Trophoblast cell (in vitro differentiated cells and primary cell): ENCODE data around the gene CATSPERE.
A peak's percentile ranks its signal among the peaks of the same experiment; 100 is the strongest.

Experiments used
- DNase-seq, 2 donors: peaks; one replicate each; pipeline ENCODE4 v3.0.0-alpha.2; 2016
- H2AFZ ChIP-seq: 2 replicates; pipeline ENCODE4 v1.6.1; 2013; ENCODE audit warnings: low read length, moderate library complexity, mild to moderate bottlenecking; ENCODE audit not compliant: insufficient read depth, poor library complexity
- H2AK5ac ChIP-seq: 2 replicates; pipeline ENCODE4 v1.6.1; 2013; ENCODE audit warnings: mild to moderate bottlenecking, low read length
- H2BK120ac ChIP-seq: 2 replicates; pipeline ENCODE4 v1.6.1; 2013; ENCODE audit warnings: low read length, mild to moderate bottlenecking, moderate library complexity; ENCODE audit not compliant: insufficient read depth, poor library complexity
- H2BK12ac ChIP-seq: 2 replicates; pipeline ENCODE4 v1.6.1; 2013; ENCODE audit warnings: mild to moderate bottlenecking, low read length, moderate library complexity
- H2BK5ac ChIP-seq: 2 replicates; pipeline ENCODE4 v1.6.1; 2013; ENCODE audit warnings: low read length, low read depth, moderate library complexity, mild to moderate bottlenecking; ENCODE audit not compliant: poor library complexity
- H3K14ac ChIP-seq: 2 replicates; pipeline ENCODE4 v1.6.1; 2013; ENCODE audit warnings: mild to moderate bottlenecking, low read length
- H3K18ac ChIP-seq: 2 replicates; pipeline ENCODE4 v1.6.1; 2013; ENCODE audit warnings: mild to moderate bottlenecking, low read length
- H3K23ac ChIP-seq: 2 replicates; pipeline ENCODE4 v1.6.1; 2013; ENCODE audit warnings: low read length
- H3K27ac ChIP-seq: 2 replicates; pipeline ENCODE4 v1.5.1; 2013; ENCODE audit warnings: low read depth, mild to moderate bottlenecking, inconsistent platforms, low read length, moderate library complexity
- H3K27me3 ChIP-seq: 2 replicates; pipeline ENCODE4 v1.6.1; 2013; ENCODE audit warnings: inconsistent platforms, mild to moderate bottlenecking, low read length, moderate library complexity; ENCODE audit not compliant: insufficient read depth
- H3K36me3 ChIP-seq, 2 experiments: 1 replicate in 1 of 2; 2 replicates in 1 of 2; pipeline ENCODE4 v1.6.1; 2013; ENCODE audit warnings: low read length in 2 of 2, mild to moderate bottlenecking in 2 of 2, moderate library complexity in 1 of 2; ENCODE audit not compliant: insufficient read depth in 2 of 2, control insufficient read depth in 1 of 2
- H3K4ac ChIP-seq: 2 replicates; pipeline ENCODE4 v1.6.1; 2013; ENCODE audit warnings: low read depth, mild to moderate bottlenecking, low read length, moderate library complexity
- H3K4me1 ChIP-seq, 2 experiments: 1 replicate in 1 of 2; 2 replicates in 1 of 2; pipeline ENCODE4 v1.6.1; 2013; ENCODE audit warnings: low read length in 2 of 2, mild to moderate bottlenecking in 2 of 2, moderate library complexity in 1 of 2; ENCODE audit not compliant: insufficient read depth in 2 of 2, control insufficient read depth in 1 of 2
- H3K4me2 ChIP-seq: 2 replicates; pipeline ENCODE4 v1.6.1; 2013; ENCODE audit warnings: inconsistent platforms, mild to moderate bottlenecking, low read length, moderate library complexity
- H3K4me3 ChIP-seq: 2 replicates; pipeline ENCODE4 v1.5.1; 2013; ENCODE audit warnings: mild to moderate bottlenecking, low read depth, low read length, inconsistent platforms
- H3K79me1 ChIP-seq: one replicate; pipeline ENCODE4 v1.6.1; 2013; ENCODE audit warnings: low read length
- H3K79me2 ChIP-seq: 2 replicates; pipeline ENCODE4 v1.6.1; 2013; ENCODE audit warnings: low read length, mild to moderate bottlenecking; ENCODE audit not compliant: control insufficient read depth, insufficient read depth, poor library complexity
- H3K9ac ChIP-seq: 2 replicates; pipeline ENCODE4 v1.6.1; 2013; ENCODE audit warnings: mild to moderate bottlenecking, low read length
- H3K9me3 ChIP-seq: 2 replicates; pipeline ENCODE4 v1.6.1; 2013; ENCODE audit warnings: low read depth, mild to moderate bottlenecking, control low read depth, inconsistent platforms, low read length; ENCODE audit not compliant: insufficient read depth
- H4K12ac ChIP-seq: 2 replicates; pipeline ENCODE4 v1.6.1; 2013; ENCODE audit warnings: low read depth, mild to moderate bottlenecking, low read length, moderate library complexity
- H4K8ac ChIP-seq: 2 replicates; pipeline ENCODE4 v1.6.1; 2013; ENCODE audit warnings: low read depth, mild to moderate bottlenecking, low read length, moderate library complexity
- H4K91ac ChIP-seq: one replicate; pipeline ENCODE4 v1.6.1; 2013; ENCODE audit warnings: low read depth, mild to moderate bottlenecking, low read length, moderate library complexity
- WGBS: extraction: QIAGEN DNeasy Blood & Tissue Kit; methylation state at CpG from one replicate; pipeline ENCODE4 v1.1.7; 2013; ENCODE audit warnings: missing lambda C conversion rate; ENCODE audit not compliant: insufficient read length, insufficient coverage; ENCODE audit errors: extremely low coverage; 5-methylcytosine and 5-hydroxymethylcytosine counted together

The CATSPERE gene

GRCh38 chr1:244429818-244430217, 31.3 kb upstream of the CATSPERE start:
- Histone ChIP-seq H3K23ac (no peak overlapping the region), H2BK120ac (no peak overlapping the region), H4K8ac (no peak overlapping the region), H3K14ac (no peak overlapping the region), H3K18ac (no peak overlapping the region), H4K12ac (no peak overlapping the region), H3K79me2 (no peaks in the 10 kb centered on the region), H3K4me1 (no peaks in the 10 kb centered on the region), H3K4ac (no peak overlapping the region), H2BK12ac (no peak overlapping the region), H4K91ac (no peak overlapping the region), H2AK5ac (no peak overlapping the region), H3K79me1 (no peaks in the 10 kb centered on the region), H2AFZ (no peak overlapping the region), H3K4me3 (no peak overlapping the region), H3K27ac (no peak overlapping the region), H2BK5ac (no peak overlapping the region), H3K9me3 (no peaks in the 10 kb centered on the region), H3K36me3 (peaks cover 5 to 8% of the 10 kb centered on the region in 2 experiments), H3K27me3 (no peaks in the 10 kb centered on the region), H3K9ac (no peak overlapping the region), H3K4me2 (no peak overlapping the region)
- WGBS = no CpG with 5 or more reads among the region's 3 CpGs
- no peak for DNase-seq

DNA sequence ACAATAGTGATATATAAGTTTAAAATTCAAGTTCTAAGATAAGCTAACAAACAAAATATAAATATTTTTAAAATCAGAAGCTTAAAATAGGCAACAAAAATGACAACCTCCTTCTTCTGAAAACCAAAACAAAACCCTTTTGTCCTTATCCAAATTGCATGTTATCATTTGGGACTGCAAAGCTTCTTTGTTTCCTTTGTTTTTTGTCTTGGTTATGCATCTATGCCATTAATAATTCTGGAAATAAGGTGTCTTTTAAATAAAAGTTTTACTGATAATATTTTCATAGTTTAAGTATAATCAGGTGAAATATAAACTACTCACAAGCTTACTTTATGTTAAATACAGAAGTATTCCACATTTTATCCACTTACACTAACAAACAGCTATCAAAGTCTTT, 29.9 kb upstream of the CATSPERE start:
- H2BK5ac ChIP-seq = no peak overlapping the region
- no peak overlapping the region for H2AFZ ChIP-seq
- H3K79me1 ChIP-seq = no peaks in the 10 kb centered on the region
- H2BK120ac ChIP-seq = no peak overlapping the region
- H2AK5ac ChIP-seq = no peak overlapping the region
- H3K79me2 ChIP-seq = no peaks in the 10 kb centered on the region
- H4K12ac ChIP-seq = no peak overlapping the region
- no peak overlapping the region for H3K27ac ChIP-seq
- H3K4ac ChIP-seq = no peak overlapping the region
- no peak overlapping the region for H3K14ac ChIP-seq
- H3K36me3 ChIP-seq = peaks cover 9 to 10% of the 10 kb centered on the region in 2 experiments
- H3K4me1 ChIP-seq = no peaks in the 10 kb centered on the region
- no peak overlapping the region for H3K9ac ChIP-seq
- no peak overlapping the region for H4K91ac ChIP-seq
- DNase-seq = no peak
- no peaks in the 10 kb centered on the region for H3K27me3 ChIP-seq
- H3K9me3 ChIP-seq = no peaks in the 10 kb centered on the region
- no peak overlapping the region for H3K18ac ChIP-seq
- no peak overlapping the region for H3K23ac ChIP-seq
- H3K4me3 ChIP-seq = no peak overlapping the region
- H3K4me2 ChIP-seq = no peak overlapping the region
- H2BK12ac ChIP-seq = no peak overlapping the region
- H4K8ac ChIP-seq = no peak overlapping the region

GRCh38 chr1:244435562-244436205, 25.4 kb upstream of the CATSPERE start:
- Histone ChIP-seq H3K27me3 (no peaks in the 10 kb centered on the region), H3K4me1 (no peaks in the 10 kb centered on the region), H3K4me3 (no peak overlapping the region), H3K4ac (no peak overlapping the region), H3K36me3 (peaks cover 9% of the 10 kb centered on the region in 2 experiments), H4K91ac (no peak overlapping the region), H2BK5ac (no peak overlapping the region), H2AFZ (no peak overlapping the region), H4K8ac (no peak overlapping the region), H4K12ac (no peak overlapping the region), H2BK120ac (no peak overlapping the region), H3K9me3 (no peaks in the 10 kb centered on the region), H3K9ac (no peak overlapping the region), H3K27ac (no peak overlapping the region), H3K18ac (no peak overlapping the region), H2AK5ac (no peak overlapping the region), H2BK12ac (no peak overlapping the region), H3K4me2 (no peak overlapping the region), H3K79me2 (no peaks in the 10 kb centered on the region), H3K14ac (no peak overlapping the region), H3K23ac (no peak overlapping the region), H3K79me1 (no peaks in the 10 kb centered on the region)
- no peak for DNase-seq
- no CpG with 5 or more reads among the region's 6 CpGs for WGBS

GRCh38 chr1:244436336-244437085, 24.6 kb upstream of the CATSPERE start:
- H3K27me3 ChIP-seq = no peaks in the 10 kb centered on the region
- H3K9ac ChIP-seq = no peak overlapping the region
- H3K4me2 ChIP-seq = no peak overlapping the region
- no peak overlapping the region for H2AK5ac ChIP-seq
- no peak overlapping the region for H3K14ac ChIP-seq
- no peak overlapping the region for H4K12ac ChIP-seq
- no peak overlapping the region for H3K4ac ChIP-seq
- H3K18ac ChIP-seq = no peak overlapping the region
- H2AFZ ChIP-seq = no peak overlapping the region
- no peak overlapping the region for H4K91ac ChIP-seq
- H3K79me2 ChIP-seq = no peaks in the 10 kb centered on the region
- DNase-seq = peak; percentile 21 to 45
- no peaks in the 10 kb centered on the region for H3K9me3 ChIP-seq
- H3K23ac ChIP-seq = no peak overlapping the region
- WGBS = no CpG with 5 or more reads among the region's 7 CpGs
- H2BK12ac ChIP-seq = no peak overlapping the region
- H4K8ac ChIP-seq = no peak overlapping the region
- peaks cover 7 to 9% of the 10 kb centered on the region in 2 experiments for H3K36me3 ChIP-seq
- H3K27ac ChIP-seq = no peak overlapping the region
- no peak overlapping the region for H3K4me3 ChIP-seq
- no peaks in the 10 kb centered on the region for H3K79me1 ChIP-seq
- no peaks in the 10 kb centered on the region for H3K4me1 ChIP-seq
- no peak overlapping the region for H2BK5ac ChIP-seq
- H2BK120ac ChIP-seq = no peak overlapping the region
